Tibial nerve (tissue), 4 donors: ENCODE data around the gene RBMS3.

Experiments
- CTCF ChIP-seq, 5 experiments: fragments of 200-600 bp in 3 of 5; fragments of 450-650 bp in 2 of 5; sonication (generic) in 3 of 5; IDR thresholded peaks; one replicate each; pipeline ENCODE4 v1.5.1; 2016 to 2019; ENCODE audit warnings: antibody characterized with exemption in 5 of 5, mild to moderate bottlenecking in 3 of 5, moderate library complexity in 2 of 5
- EP300 ChIP-seq, 2 donors: sonication (generic); formaldehyde crosslinking; IDR thresholded peaks; one replicate each; pipeline ENCODE4 v1.6.1; 2017; ENCODE audit warnings: antibody characterized with exemption in 2 of 2, mild to moderate bottlenecking in 1 of 2

GRCh38 chr3:29639578-29640290 lies 358.9 kb downstream of the RBMS3 start:
- TF ChIP-seq EP300 (IDR thresholded peaks at IDR 0.05): no peak
- no peak for TF ChIP-seq CTCF (IDR thresholded peaks at IDR 0.05)
